Vagina (tissue), 2 donors: ENCODE measurements around the gene MAPK8IP1. TPM values are rescaled to one million over a fixed set of nuclear protein-coding genes. Genes with fewer than 3 reads are reported as not detected.

ENCODE experiments used
- DNase-seq, 2 donors: peaks; one replicate each; pipeline ENCODE4 v3.0.0-alpha.2; 2017; ENCODE audit errors: extremely low spot score in 2 of 2
- H3K27ac ChIP-seq: fragments of 200-600 bp; sonication (generic); one replicate; pipeline ENCODE4 v1.5.1; 2019
- H3K27me3 ChIP-seq: fragments of 200-600 bp; sonication (generic); one replicate; pipeline ENCODE4 v1.5.1; 2019
- H3K36me3 ChIP-seq, 2 donors: fragments of 200-600 bp; sonication (generic); one replicate each; pipeline ENCODE4 v1.5.1; 2017 to 2019
- H3K4me1 ChIP-seq: fragments of 200-600 bp; sonication (generic); one replicate; pipeline ENCODE4 v1.5.1; 2019
- H3K4me3 ChIP-seq, 2 donors: fragments of 200-600 bp; sonication (generic); 1 replicate in 1 of 2; 2 replicates in 1 of 2; pipeline ENCODE4 v1.5.1; 2016 to 2019
- H3K9me3 ChIP-seq: fragments of 200-600 bp; sonication (generic); one replicate; pipeline ENCODE4 v1.5.1; 2019
- POLR2A ChIP-seq, 2 donors: fragments of 450-650 bp; IDR thresholded peaks; one replicate each; pipeline ENCODE4 v1.6.1; 2017; ENCODE audit warnings: antibody characterized with exemption in 2 of 2, mild to moderate bottlenecking in 2 of 2, moderate library complexity in 2 of 2
- POLR2AphosphoS5 ChIP-seq, 2 donors: sonication (generic); formaldehyde crosslinking; IDR thresholded peaks; one replicate each; pipeline ENCODE4 v1.9.0; 2017; ENCODE audit warnings: antibody characterized with exemption in 2 of 2, mild to moderate bottlenecking in 2 of 2, low read depth in 1 of 2; ENCODE audit not compliant: insufficient read depth in 1 of 2
- intact Hi-C: fragments of 100-400 bp; cut with DNase I; formaldehyde crosslinking; loops from one replicate; pipeline ENCODE4 v1.15.1; 2023
- total RNA-seq: library from RNA; depleted of rRNA; stranded (reverse); fragments of >200 nt; gene quantifications from one replicate; pipeline ENCODE4 v1.2.3, GENCODE V29; 2016
- TF ChIP-seq, protein P1 (sequence below), 3 experiments: fragments of 450-650 bp in 2 of 3; fragments of 200-600 bp in 1 of 3; sonication (generic) in 1 of 3; IDR thresholded peaks; one replicate each; pipeline ENCODE4 v1.5.1; 2017 to 2019; ENCODE audit warnings: antibody characterized with exemption in 3 of 3, mild to moderate bottlenecking in 2 of 3, moderate library complexity in 2 of 3

The MAPK8IP1 gene
- total RNA-seq, 1 donor from 2014 or later, result 7.1 TPM

- no peaks in the 10 kb centered on the region for H3K9me3 ChIP-seq
- TF ChIP-seq POLR2AphosphoS5 (IDR thresholded peaks at IDR 0.05; ENCODE audit: insufficient read depth in 1 of 2, low read depth in 1 of 2) (no peak), POLR2A (IDR thresholded peaks at IDR 0.05) (no peak)
- TF ChIP-seq, protein P1, sequence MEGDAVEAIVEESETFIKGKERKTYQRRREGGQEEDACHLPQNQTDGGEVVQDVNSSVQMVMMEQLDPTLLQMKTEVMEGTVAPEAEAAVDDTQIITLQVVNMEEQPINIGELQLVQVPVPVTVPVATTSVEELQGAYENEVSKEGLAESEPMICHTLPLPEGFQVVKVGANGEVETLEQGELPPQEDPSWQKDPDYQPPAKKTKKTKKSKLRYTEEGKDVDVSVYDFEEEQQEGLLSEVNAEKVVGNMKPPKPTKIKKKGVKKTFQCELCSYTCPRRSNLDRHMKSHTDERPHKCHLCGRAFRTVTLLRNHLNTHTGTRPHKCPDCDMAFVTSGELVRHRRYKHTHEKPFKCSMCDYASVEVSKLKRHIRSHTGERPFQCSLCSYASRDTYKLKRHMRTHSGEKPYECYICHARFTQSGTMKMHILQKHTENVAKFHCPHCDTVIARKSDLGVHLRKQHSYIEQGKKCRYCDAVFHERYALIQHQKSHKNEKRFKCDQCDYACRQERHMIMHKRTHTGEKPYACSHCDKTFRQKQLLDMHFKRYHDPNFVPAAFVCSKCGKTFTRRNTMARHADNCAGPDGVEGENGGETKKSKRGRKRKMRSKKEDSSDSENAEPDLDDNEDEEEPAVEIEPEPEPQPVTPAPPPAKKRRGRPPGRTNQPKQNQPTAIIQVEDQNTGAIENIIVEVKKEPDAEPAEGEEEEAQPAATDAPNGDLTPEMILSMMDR (IDR thresholded peaks at IDR 0.05), result no peak
- peaks cover 19% of the 10 kb centered on the region for H3K4me1 ChIP-seq
- H3K4me3 ChIP-seq, result no peak overlapping the region
- intact Hi-C loops, result loop anchor here (5.0 kb wide), 2 partner anchors 68 to 207 kb away; partner anchors contain the start of genes CRY2 and PHF21A
- no peak for DNase-seq
- H3K27ac ChIP-seq, result no peak overlapping the region
- H3K27me3 ChIP-seq, result no peaks in the 10 kb centered on the region
- peaks cover 0 to 50% of the 10 kb centered on the region in 2 donors for H3K36me3 ChIP-seq
Observed at GRCh38 chr11:45915446-45915845, 30.0 kb downstream of the MAPK8IP1 start.

- Histone ChIP-seq H3K4me3 (peak overlapping the region; percentile 73 to 96), H3K27me3 (peaks cover under 1% of the 10 kb centered on the region), H3K9me3 (no peaks in the 10 kb centered on the region), H3K36me3 (peaks cover 0 to 36% of the 10 kb centered on the region in 2 donors), H3K4me1 (peaks cover 31% of the 10 kb centered on the region), H3K27ac (peak overlapping the region; percentile 85)
- intact Hi-C loops, result loop anchor here (5.0 kb wide), 2 partner anchors 70 to 205 kb away; partner anchors contain the start of genes CRY2 and PHF21A
- DNase-seq, result no peak
- TF ChIP-seq, protein P1 (IDR thresholded peaks at IDR 0.05), result no peak
- TF ChIP-seq POLR2A (IDR thresholded peaks at IDR 0.05), result no peak
- TF ChIP-seq POLR2AphosphoS5 (IDR thresholded peaks at IDR 0.05; ENCODE audit: insufficient read depth in 1 of 2, low read depth in 1 of 2), result no peak
Observed at GRCh38 chr11:45917286-45917622, 31.8 kb downstream of the MAPK8IP1 start.

GRCh38 chr11:45917623-45918330 is 32.3 kb downstream of the MAPK8IP1 start, which contains the start of gene PEX16:
Gene PEX16 (minus strand): TSS chr11:45917877. CDS start chr11:45917811, 66 bp downstream.
- DNase-seq, result peak in 1 of 2 donors; percentile 99
- no peaks in the 10 kb centered on the region for H3K9me3 ChIP-seq
- intact Hi-C loops, result loop anchor here (5.0 kb wide), 2 partner anchors 70 to 205 kb away; partner anchors contain the start of genes CRY2 and PHF21A
- peak within 1 kb of the TSS; percentile 85 for H3K27ac ChIP-seq
- peaks cover 6% of the 10 kb centered on the region for H3K27me3 ChIP-seq
- peaks cover 36% of the 10 kb centered on the region for H3K4me1 ChIP-seq
- TF ChIP-seq POLR2AphosphoS5 (IDR thresholded peaks at IDR 0.05; ENCODE audit: insufficient read depth in 1 of 2, low read depth in 1 of 2), result peak; percentile 92 to 97
- TF ChIP-seq, protein P1 (IDR thresholded peaks at IDR 0.05), result no peak
- peak; percentile 22 to 55 for TF ChIP-seq POLR2A (IDR thresholded peaks at IDR 0.05)
- peaks cover 0 to 31% of the 10 kb centered on the region in 2 donors for H3K36me3 ChIP-seq
- peak within 1 kb of the TSS; percentile 73 to 96 for H3K4me3 ChIP-seq

GRCh38 chr11:45918331-45918941 is 33.0 kb downstream of the MAPK8IP1 start:
- peaks cover 37% of the 10 kb centered on the region for H3K4me1 ChIP-seq
- no peak for DNase-seq
- H3K9me3 ChIP-seq, result no peaks in the 10 kb centered on the region
- intact Hi-C loops, result loop anchor here (5.0 kb wide), 2 partner anchors 71 to 204 kb away; partner anchors contain the start of genes CRY2 and PHF21A
- H3K4me3 ChIP-seq, result peak overlapping the region; percentile 73 to 96
- TF ChIP-seq POLR2A (IDR thresholded peaks at IDR 0.05), result peak in 1 of 2 donors; percentile 67
- peak; percentile 11 to 79 for TF ChIP-seq POLR2AphosphoS5 (IDR thresholded peaks at IDR 0.05; ENCODE audit: insufficient read depth in 1 of 2, low read depth in 1 of 2)
- TF ChIP-seq, protein P1 (IDR thresholded peaks at IDR 0.05), result no peak
- peaks cover 12% of the 10 kb centered on the region for H3K27me3 ChIP-seq
- peaks cover 0 to 24% of the 10 kb centered on the region in 2 donors for H3K36me3 ChIP-seq
- peak overlapping the region; percentile 85 for H3K27ac ChIP-seq
